ENCODE data around the gene HPCAL1.

The HPCAL1 gene

GRCh38 chr2:10333966-10334365 lies 31.3 kb downstream of the HPCAL1 start:
- peaks cover 4% of the 10 kb centered on the region for H3K79me2 ChIP-seq (ENCODE audit: control insufficient read depth, low read length)

GRCh38 chr2:10335046-10335840 lies 32.5 kb downstream of the HPCAL1 start:
- Histone ChIP-seq H3K4me3 (ENCODE audit: low read length) (no peak overlapping the region), H3K4me1 (ENCODE audit: control insufficient read depth, low read length) (peaks cover 33% of the 10 kb centered on the region), H3K79me2 (ENCODE audit: control insufficient read depth, low read length) (peaks cover 4% of the 10 kb centered on the region), H3K27ac (ENCODE audit: low read depth, low read length) (no peak overlapping the region), H3K9me2 (replicated peaks; ENCODE audit: control insufficient read depth, low read length) (no peaks in the 10 kb centered on the region), H3K4me2 (ENCODE audit: low read length) (no peak overlapping the region), H3K27me3 (ENCODE audit: control insufficient read depth, low read length) (no peaks in the 10 kb centered on the region), H3K9me3 (ENCODE audit: control insufficient read depth, insufficient read depth, low read length) (no peaks in the 10 kb centered on the region), H3F3A (ENCODE audit: control insufficient read depth, insufficient read depth) (no peaks in the 10 kb centered on the region; the same call in 1 of the 2 replicates), H4K20me1 (ENCODE audit: control insufficient read depth, insufficient read depth, low read depth, low read length) (no peaks in the 10 kb centered on the region), H3K36me3 (ENCODE audit: control insufficient read depth, low read length) (no peaks in the 10 kb centered on the region)
- TF ChIP-seq CTCF (IDR thresholded peaks at IDR 0.05; ENCODE audit: low read depth, low read length, poor library complexity, severe bottlenecking) (no peak), EZH2phosphoT487 (IDR thresholded peaks at IDR 0.05; ENCODE audit: borderline replicate concordance, low read length) (no peak)

More at GRCh38 chr2:10333966-10334365, 31.3 kb downstream of the HPCAL1 start:
- H3K4me3 ChIP-seq (ENCODE audit: low read length) = no peak overlapping the region
- no peaks in the 10 kb centered on the region for H3K36me3 ChIP-seq (ENCODE audit: control insufficient read depth, low read length)
- H4K20me1 ChIP-seq (ENCODE audit: control insufficient read depth, insufficient read depth, low read depth, low read length) = no peaks in the 10 kb centered on the region
- peaks cover 46% of the 10 kb centered on the region for H3K4me1 ChIP-seq (ENCODE audit: control insufficient read depth, low read length)
- H3K4me2 ChIP-seq (ENCODE audit: low read length) = no peak overlapping the region
- TF ChIP-seq CTCF (IDR thresholded peaks at IDR 0.05; ENCODE audit: low read depth, low read length, poor library complexity, severe bottlenecking) (no peak), EZH2phosphoT487 (IDR thresholded peaks at IDR 0.05; ENCODE audit: borderline replicate concordance, low read length) (no peak)
- no peak overlapping the region for H3K27ac ChIP-seq (ENCODE audit: low read depth, low read length)
- H3K9me2 ChIP-seq (replicated peaks; ENCODE audit: control insufficient read depth, low read length) = no peaks in the 10 kb centered on the region
- H3K9me3 ChIP-seq (ENCODE audit: control insufficient read depth, insufficient read depth, low read length) = no peaks in the 10 kb centered on the region
- H3K27me3 ChIP-seq (ENCODE audit: control insufficient read depth, low read length) = no peaks in the 10 kb centered on the region
- no peaks in the 10 kb centered on the region; the same call in 1 of the 2 replicates for H3F3A ChIP-seq (ENCODE audit: control insufficient read depth, insufficient read depth)

- Histone ChIP-seq H3F3A (ENCODE audit: control insufficient read depth, insufficient read depth) (no peaks in the 10 kb centered on the region; the same call in 1 of the 2 replicates), H3K36me3 (ENCODE audit: control insufficient read depth, low read length) (no peaks in the 10 kb centered on the region), H3K4me2 (ENCODE audit: low read length) (no peak overlapping the region), H3K9me2 (replicated peaks; ENCODE audit: control insufficient read depth, low read length) (no peaks in the 10 kb centered on the region), H3K4me1 (ENCODE audit: control insufficient read depth, low read length) (peaks cover 23% of the 10 kb centered on the region), H3K79me2 (ENCODE audit: control insufficient read depth, low read length) (no peaks in the 10 kb centered on the region), H3K27me3 (ENCODE audit: control insufficient read depth, low read length) (no peaks in the 10 kb centered on the region), H4K20me1 (ENCODE audit: control insufficient read depth, insufficient read depth, low read depth, low read length) (no peaks in the 10 kb centered on the region), H3K27ac (ENCODE audit: low read depth, low read length) (no peak overlapping the region), H3K4me3 (ENCODE audit: low read length) (no peak overlapping the region), H3K9me3 (ENCODE audit: control insufficient read depth, insufficient read depth, low read length) (no peaks in the 10 kb centered on the region)
- TF ChIP-seq CTCF (IDR thresholded peaks at IDR 0.05; ENCODE audit: low read depth, low read length, poor library complexity, severe bottlenecking) (no peak), EZH2phosphoT487 (IDR thresholded peaks at IDR 0.05; ENCODE audit: borderline replicate concordance, low read length) (no peak)
Observed at GRCh38 chr2:10336283-10336682, 33.6 kb downstream of the HPCAL1 start.
